ENCODE data around the gene SAMHD1.
A peak's percentile ranks its signal among the peaks of the same experiment; 100 is the strongest.
"Not testable (repeated sequence)": the region's sequence is repeated elsewhere in the genome, so short reads cannot be mapped to it uniquely, and the experiment has no call there.

The SAMHD1 gene

GRCh38 chr20:36951979-36952738, 651 bp upstream of the SAMHD1 start:
- no peak for DNase-seq

DNA sequence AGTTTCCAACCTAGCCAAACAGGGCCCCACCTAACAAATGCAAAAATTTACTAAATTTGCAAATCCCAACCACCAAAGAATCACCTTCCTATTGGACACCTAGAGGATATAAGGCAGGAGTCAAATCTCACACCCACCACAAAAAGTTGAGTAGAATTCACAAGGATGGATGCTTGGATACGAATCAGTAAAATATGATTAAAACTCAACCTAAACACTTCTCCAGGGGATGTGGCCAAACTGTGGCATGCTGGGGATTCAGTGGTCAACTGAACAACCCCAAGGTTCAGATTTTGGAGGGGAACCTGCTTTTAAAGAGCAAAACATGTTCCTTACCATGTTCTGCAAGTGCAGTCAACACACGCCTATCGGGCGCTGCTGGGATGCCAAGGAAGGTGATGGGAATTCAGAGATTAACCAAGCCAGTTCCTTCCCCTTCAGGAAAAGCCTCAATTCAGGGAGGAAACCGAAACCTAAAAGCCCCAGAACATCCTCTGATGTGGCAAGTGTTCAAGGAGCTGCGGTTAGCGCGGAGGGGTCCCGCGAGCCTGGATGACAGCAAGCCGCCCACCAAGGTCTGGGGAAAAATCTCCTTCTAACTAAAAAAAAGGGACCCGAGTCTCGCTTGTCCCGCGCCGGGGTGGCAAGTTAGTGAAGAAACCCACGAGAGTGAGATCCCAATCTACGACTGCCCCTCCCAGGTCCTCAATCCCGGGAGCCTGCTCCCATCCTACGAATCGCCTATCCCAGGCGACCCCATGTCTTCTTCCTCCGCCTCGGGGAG, 902 bp downstream of the SAMHD1 start:
- DNase-seq, result no peak

- DNase-seq, result no peak
These were observed 10.1 kb downstream of the SAMHD1 start for GRCh38 chr20:36941401-36941835.

GRCh38 chr20:36937402-36937770, 14.1 kb downstream of the SAMHD1 start:
- DNase-seq, result no peak

DNA sequence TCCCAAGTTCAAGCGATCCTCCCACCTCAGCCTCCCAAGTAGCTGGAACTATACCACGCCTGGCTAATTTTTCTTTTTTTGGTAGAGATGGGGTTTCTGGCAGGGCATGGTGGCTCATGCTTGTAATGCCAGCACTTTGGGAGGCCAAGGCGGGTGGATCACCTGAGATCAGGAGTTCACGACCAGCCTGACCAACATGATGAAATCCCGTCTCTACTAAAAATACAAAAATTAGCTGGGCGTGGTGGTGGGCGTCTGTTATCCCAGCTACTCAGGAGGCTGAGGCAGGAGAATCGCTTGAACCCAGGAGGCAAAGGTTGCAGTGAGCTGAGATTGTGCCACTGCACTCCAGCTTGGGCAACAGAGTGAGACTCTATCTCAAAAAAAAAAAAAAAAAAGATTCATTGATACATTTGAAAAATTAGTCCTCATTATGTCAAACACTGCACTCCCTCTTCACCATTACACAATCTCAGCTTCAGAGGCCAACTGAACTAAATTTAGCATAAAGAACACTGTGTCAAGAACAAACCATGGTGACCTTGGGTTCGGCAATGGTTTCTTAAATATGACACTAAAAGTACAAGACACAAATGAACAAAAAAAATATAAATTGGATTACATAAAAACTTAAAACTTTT, 14.6 kb downstream of the SAMHD1 start:
- DNase-seq, result not testable (repeated sequence)

DNA sequence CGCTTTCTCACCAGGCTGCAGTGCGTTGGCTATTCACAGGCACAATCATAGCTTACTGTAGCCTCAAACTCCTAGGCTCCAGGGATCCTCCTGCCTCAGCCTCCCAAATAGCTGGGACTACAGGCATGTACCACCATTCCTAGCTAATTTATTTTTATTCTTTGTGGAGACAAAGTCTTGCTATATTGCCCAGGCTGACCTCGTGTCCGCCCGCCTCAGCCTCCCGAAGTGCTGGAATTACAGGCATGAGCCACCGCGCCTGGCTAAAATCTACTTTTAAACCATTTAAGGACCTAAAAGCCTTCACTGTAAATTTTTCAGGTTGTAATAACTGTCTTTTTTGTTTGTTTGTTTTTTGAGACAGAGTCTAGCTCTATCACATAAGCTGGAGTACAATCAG, 15.2 kb downstream of the SAMHD1 start:
- no peak for DNase-seq

DNA sequence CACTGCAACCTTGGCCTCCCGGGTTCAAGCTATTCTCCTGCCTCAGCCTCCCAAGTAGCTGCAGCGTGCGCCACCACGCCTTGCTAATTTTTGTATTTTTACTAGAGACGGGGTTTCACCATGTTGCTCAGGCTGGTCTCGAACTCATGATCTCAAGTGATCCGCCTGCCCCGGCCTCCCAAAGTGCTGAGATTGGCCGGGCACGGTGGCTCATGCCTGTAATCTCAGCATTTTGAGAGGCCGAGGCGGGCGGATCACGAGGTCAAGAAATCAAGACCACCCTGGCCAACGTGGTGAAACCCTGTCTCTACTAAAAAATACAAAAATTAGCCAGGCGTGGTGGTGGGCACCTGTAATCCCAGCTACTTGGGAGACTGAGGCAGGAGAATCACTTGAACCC, 17.9 kb downstream of the SAMHD1 start:
- DNase-seq, result not testable (repeated sequence)

DNA sequence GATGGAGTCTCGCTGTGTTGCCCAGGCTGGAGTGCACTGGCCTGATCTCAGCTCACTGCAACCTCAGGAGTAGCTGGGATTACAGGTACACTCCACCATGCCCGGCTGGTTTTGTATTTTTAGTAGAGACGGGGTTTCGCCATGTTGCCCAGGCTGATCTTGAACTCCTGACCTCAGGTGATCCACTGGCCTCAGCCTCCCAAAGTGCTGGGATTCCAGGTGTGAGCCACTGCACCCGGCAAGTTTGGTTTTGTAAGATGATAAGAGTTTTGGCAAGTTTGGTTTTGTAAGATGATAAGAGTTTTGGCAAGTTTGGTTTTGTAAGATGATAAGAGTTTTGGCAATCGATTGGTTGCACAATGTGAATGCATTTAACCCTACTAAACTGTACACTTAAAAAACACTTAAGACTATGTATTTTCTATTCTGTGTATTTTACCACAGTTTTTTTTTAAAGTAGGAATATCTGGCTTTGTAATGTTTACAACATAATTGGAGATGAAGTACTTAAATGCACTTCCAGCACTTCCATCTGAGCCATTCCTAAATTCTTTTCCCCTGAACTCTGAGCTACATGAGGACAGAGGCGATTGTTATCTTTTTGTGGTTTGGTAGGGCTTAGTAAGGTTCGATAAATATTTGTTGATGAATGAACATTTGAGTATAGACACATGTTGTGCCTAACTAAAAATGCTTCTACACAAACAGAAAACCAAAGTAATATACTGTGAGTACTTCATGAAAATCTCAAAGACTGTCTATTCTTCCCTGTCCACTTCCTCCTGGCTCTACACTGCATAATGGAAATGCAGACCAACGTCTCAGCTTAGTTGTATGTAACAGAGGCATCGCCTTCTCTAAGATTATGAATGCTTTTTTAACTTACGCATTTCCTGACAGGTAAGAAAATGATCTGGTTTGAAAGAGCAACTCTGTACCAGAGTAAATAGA, 18.8 kb downstream of the SAMHD1 start:
- no peak for DNase-seq

GRCh38 chr20:36932067-36932466, 19.4 kb downstream of the SAMHD1 start:
- DNase-seq, result not testable (repeated sequence)

DNA sequence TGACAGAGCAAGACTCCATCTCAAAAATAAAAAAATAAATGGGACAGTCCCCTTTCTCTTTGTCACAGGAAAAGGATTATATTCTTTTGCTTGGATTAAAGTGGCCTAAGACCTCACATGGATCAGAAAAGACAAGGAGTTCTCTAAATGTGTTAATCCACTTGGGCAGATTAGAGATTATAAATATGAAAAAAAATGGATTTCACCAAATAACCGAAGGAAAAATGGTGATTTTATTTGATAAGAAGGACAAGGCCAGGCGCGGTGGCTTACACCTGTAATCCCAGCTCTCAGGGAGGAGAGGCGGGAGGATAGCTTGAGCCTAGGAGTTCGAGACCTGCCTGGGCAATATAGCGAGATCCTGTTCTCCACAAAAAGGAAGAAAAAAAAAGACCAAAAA, 21.8 kb downstream of the SAMHD1 start:
- DNase-seq, result no peak

GRCh38 chr20:36929290-36929689, 22.2 kb downstream of the SAMHD1 start:
- no peak for DNase-seq

DNA sequence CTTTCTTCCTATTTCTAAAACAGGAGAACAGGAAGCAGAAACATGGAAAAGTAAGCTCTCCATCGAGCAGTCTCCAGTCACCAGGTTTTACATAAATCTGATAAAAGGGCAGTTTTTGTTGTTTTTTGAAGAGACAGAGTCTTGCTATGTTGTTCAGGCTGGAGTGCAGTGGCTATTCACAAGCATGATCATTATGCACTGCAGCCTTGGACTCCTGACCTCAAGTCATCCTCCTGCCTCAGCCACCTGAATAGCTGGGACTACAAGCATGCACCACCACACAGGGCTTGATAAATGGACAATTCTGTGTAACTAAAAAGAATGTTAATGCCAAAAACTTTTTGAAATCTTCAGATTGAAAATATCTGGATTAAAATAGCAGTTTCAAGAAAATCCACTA, 23.8 kb downstream of the SAMHD1 start:
- no peak for DNase-seq

DNA sequence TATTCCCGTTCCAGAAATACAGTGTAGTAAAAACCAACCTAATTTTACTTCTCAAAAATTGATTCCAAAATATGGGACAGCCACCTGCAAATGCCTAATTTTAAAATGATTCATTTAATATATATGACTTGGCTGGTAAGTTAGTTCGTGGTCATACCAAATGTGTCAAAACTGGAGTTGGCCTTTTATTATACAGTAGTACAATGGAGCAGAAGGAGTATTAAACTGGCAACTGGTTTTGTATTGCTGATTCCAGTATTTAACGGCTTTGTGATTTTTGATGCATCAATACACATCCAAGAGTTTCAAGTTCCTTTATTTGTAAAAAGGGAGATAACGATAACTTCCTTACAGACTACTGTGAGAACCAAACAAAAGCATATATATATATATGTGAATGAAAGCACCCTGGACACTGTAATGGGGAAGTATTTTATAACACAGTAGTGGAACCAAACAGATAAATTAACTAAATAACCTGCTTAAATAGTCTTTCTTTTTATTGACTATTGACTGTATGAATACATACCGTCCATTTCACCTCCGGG, 24.8 kb downstream of the SAMHD1 start:
- no peak for DNase-seq

DNA sequence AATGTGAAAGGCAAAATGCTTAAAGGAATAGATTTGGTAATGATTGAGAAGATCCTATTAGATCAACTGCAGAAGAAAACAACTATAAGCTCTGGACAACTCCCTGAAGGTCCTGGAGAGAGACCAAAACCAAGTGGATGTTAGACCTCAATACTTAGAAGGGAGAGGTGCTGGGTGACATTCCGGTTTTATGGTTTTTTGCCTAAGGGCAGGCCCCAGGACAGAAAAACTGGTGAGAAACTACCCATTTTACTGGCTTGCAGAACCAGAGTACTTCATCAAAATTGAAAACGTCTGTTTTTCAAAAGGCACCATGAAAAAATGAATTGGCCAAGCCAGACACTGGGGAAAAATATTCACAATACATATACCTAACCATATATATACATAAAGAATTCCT, 26.3 kb downstream of the SAMHD1 start:
- DNase-seq, result peak; percentile 55

DNA sequence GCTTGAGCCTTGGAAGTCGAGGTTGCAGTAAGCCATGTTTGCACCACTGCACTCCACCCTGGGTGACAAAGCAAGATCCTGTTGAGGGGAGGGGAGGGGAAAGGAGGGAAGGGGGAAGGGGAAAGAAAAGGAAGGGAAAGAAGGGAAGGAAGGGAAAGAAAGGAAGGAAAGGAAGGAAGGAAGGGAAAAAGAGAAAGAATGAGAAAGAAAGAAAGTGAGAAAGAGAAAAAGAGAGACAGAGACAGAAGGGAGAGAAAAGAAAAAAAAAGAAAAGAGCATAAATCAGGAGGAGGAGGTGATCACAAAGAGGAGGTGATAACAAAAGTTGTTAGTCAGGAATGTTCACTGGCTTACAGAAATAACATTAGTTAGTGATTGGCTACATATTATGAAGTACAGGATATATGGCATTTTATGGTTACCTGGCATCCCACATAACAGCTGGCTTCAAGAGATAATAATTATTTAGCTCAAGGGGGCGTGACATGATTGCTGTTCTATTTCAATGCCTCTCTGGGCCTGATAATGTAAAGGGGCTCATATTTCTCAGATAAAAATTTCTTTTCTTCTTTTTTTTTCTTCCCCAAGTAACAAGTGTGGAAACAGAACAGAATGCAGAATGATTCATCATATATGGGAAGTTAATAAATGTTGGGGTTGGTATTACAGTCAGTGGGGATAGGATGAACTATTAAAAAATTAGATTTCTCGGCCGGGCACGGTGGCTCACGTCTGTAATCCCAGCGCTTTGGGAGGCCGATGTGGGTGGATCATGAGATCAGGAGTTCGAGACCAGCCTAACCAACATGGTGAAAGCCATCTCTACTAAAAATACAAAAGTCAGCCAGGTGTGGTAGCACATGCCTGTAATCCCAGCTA, 27.1 kb downstream of the SAMHD1 start:
- no peak for DNase-seq

GRCh38 chr20:36920334-36920730, 31.2 kb downstream of the SAMHD1 start:
- no peak for DNase-seq

DNA sequence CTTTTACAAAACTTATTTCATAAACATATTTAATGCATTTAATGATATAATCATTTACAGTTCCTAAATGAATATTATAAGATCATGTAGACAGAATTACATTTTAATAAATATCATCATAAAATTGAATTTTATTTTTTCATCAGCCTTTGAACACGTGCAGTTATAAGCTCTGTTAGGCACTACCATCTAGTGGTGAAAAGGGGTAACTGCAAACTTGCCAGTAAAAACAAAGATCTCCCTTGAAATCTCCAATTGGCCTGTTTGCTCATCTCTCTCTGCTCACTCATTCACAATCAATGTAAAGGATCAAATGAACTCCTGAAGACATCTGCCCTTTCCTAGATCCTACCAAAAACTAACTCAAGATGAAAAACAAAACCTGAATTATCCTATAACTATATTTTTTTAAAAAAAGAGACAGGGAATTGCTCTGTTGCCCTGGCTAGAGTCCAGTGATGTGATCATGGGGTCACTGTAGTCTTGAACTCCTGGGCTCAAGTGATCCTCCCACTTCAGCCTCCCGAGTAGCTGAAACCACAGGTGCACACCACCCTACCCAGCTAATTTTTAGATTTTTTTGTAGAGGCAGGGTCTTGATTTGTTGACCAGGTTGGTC, 31.7 kb downstream of the SAMHD1 start:
- no peak for DNase-seq

GRCh38 chr20:36917943-36918342, 33.6 kb downstream of the SAMHD1 start:
- DNase-seq, result no peak

GRCh38 chr20:36917240-36917639, 34.3 kb downstream of the SAMHD1 start:
- no peak for DNase-seq

- no peak for DNase-seq
These were observed 35.3 kb downstream of the SAMHD1 start for GRCh38 chr20:36916199-36916598.

DNA sequence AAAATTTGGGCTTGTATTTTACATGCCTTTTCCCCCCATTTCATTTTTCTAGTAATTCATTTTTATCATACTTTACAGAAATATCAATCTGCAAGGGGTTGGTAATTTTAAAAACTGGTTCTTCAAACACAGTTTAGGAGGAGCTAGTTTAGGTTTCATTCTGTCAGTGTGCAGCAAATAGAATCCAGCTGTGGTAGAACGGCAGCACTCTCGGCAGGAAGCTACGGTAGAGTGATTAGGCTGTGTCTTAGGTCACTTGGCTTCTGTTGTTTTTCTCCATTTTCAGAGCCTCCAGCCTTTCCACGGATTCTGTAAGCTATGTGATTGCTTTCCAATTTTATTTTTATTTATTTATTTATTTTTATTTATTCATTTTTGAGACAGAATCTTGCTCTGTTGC, 42.9 kb downstream of the SAMHD1 start:
- DNase-seq, result no peak
